ENCODE data around the gene SUGCT. TPM values are rescaled to one million over a fixed set of nuclear protein-coding genes. Genes with fewer than 3 reads are reported as not detected.
"Not testable (repeated sequence)": the region's sequence is repeated elsewhere in the genome, so short reads cannot be mapped to it uniquely, and the experiment has no call there.

The SUGCT gene
- total RNA-seq, 1 donor from 2014 or later = 7.1 TPM

- Mint-ChIP-seq H3K4me1 (ENCODE audit: unreplicated experiment) (peaks cover 26% of the 10 kb centered on the region), H3K4me3 (no peak overlapping the region), H3K27ac (no peak overlapping the region), H3K27me3 (no peaks in the 10 kb centered on the region), H3K9me3 (no peaks in the 10 kb centered on the region), H3K36me3 (no peaks in the 10 kb centered on the region)
- no peak for TF ChIP-seq CTCF (conservative IDR thresholded peaks at IDR 0.05)
- no peak for DNase-seq (ENCODE audit: extremely low spot score, unreplicated experiment)
These were observed 484.8 kb downstream of the SUGCT start for GRCh38 chr7:40619647-40620046.

GRCh38 chr7:40621592-40621998, 486.8 kb downstream of the SUGCT start:
- peaks cover 35% of the 10 kb centered on the region for H3K4me1 Mint-ChIP-seq (ENCODE audit: unreplicated experiment)
- no peak overlapping the region for H3K27ac Mint-ChIP-seq
- H3K9me3 Mint-ChIP-seq = no peaks in the 10 kb centered on the region

GRCh38 chr7:40622941-40623501, 488.2 kb downstream of the SUGCT start:
- no peak for TF ChIP-seq CTCF (conservative IDR thresholded peaks at IDR 0.05)
- DNase-seq (ENCODE audit: extremely low spot score, unreplicated experiment) = no peak
- Mint-ChIP-seq H3K4me3 (no peak overlapping the region), H3K27me3 (no peaks in the 10 kb centered on the region), H3K4me1 (ENCODE audit: unreplicated experiment) (peaks cover 35% of the 10 kb centered on the region), H3K36me3 (peaks cover 4% of the 10 kb centered on the region), H3K9me3 (no peaks in the 10 kb centered on the region), H3K27ac (no peak overlapping the region)

More at GRCh38 chr7:40621592-40621998, 486.8 kb downstream of the SUGCT start:
- Mint-ChIP-seq H3K4me3 (no peak overlapping the region), H3K27me3 (no peaks in the 10 kb centered on the region), H3K36me3 (no peaks in the 10 kb centered on the region)
- TF ChIP-seq CTCF (conservative IDR thresholded peaks at IDR 0.05) = no peak
- DNase-seq (ENCODE audit: extremely low spot score, unreplicated experiment) = no peak

- no peaks in the 10 kb centered on the region for H3K9me3 Mint-ChIP-seq
- TF ChIP-seq CTCF (conservative IDR thresholded peaks at IDR 0.05) = no peak
- no peak overlapping the region for H3K4me3 Mint-ChIP-seq
- DNase-seq (ENCODE audit: extremely low spot score, unreplicated experiment) = no peak
- H3K27me3 Mint-ChIP-seq = no peaks in the 10 kb centered on the region
- H3K27ac Mint-ChIP-seq = no peak overlapping the region
- H3K4me1 Mint-ChIP-seq (ENCODE audit: unreplicated experiment) = peaks cover 35% of the 10 kb centered on the region
- H3K36me3 Mint-ChIP-seq = peaks cover 4% of the 10 kb centered on the region
These were observed 489.1 kb downstream of the SUGCT start for GRCh38 chr7:40623863-40624262.

- not testable (repeated sequence) for H3K9me3 Mint-ChIP-seq
These were observed 492.6 kb downstream of the SUGCT start for GRCh38 chr7:40627361-40627760.

GRCh38 chr7:40629891-40630290, 495.1 kb downstream of the SUGCT start:
- no peak overlapping the region for H3K27ac Mint-ChIP-seq
- peaks cover 4% of the 10 kb centered on the region for H3K36me3 Mint-ChIP-seq
- no peak for DNase-seq (ENCODE audit: extremely low spot score, unreplicated experiment)
- no peak overlapping the region for H3K4me3 Mint-ChIP-seq
- no peaks in the 10 kb centered on the region for H3K27me3 Mint-ChIP-seq
- H3K4me1 Mint-ChIP-seq (ENCODE audit: unreplicated experiment) = peaks cover 12% of the 10 kb centered on the region
- no peaks in the 10 kb centered on the region for H3K9me3 Mint-ChIP-seq
- TF ChIP-seq CTCF (conservative IDR thresholded peaks at IDR 0.05) = no peak

More at GRCh38 chr7:40627361-40627760, 492.6 kb downstream of the SUGCT start:
- H3K36me3 Mint-ChIP-seq; H3K27me3 Mint-ChIP-seq; H3K27ac Mint-ChIP-seq; H3K4me3 Mint-ChIP-seq; DNase-seq (ENCODE audit: extremely low spot score, unreplicated experiment): not testable (repeated sequence)
- peaks cover 31% of the 10 kb centered on the region for H3K4me1 Mint-ChIP-seq (ENCODE audit: unreplicated experiment)

All from type B pancreatic cell (in vitro differentiated cells).